Mesothelial cell of epicardium (in vitro differentiated cells): ENCODE measurements around the gene PSMG3. TPM values are rescaled to one million over a fixed set of nuclear protein-coding genes. Genes with fewer than 3 reads are reported as not detected.
A peak's percentile ranks its signal among the peaks of the same experiment; 100 is the strongest.

Source experiments
- DNase-seq, 2 experiments: peaks; one replicate each; pipeline ENCODE4 v3.0.0; 2021; ENCODE audit warnings: low spot score in 2 of 2; ENCODE audit not compliant: unreplicated experiment in 2 of 2
- H3K27ac Mint-ChIP-seq: 2 replicates; pipeline ENCODE4 v1.8.0; 2021; ENCODE audit warnings: mixed read lengths
- H3K27me3 Mint-ChIP-seq: 2 replicates; pipeline ENCODE4 v1.8.0; 2021; ENCODE audit warnings: low read depth, mixed read lengths
- H3K36me3 Mint-ChIP-seq: 2 replicates; pipeline ENCODE4 v1.8.0; 2021; ENCODE audit warnings: mixed read lengths
- H3K4me1 Mint-ChIP-seq: 2 replicates; pipeline ENCODE4 v1.8.0; 2021; ENCODE audit warnings: mixed read lengths
- H3K4me3 Mint-ChIP-seq: 2 replicates; pipeline ENCODE4 v1.8.0; 2021; ENCODE audit warnings: mild to moderate bottlenecking, moderate library complexity, mixed read lengths
- H3K9me3 Mint-ChIP-seq: 2 replicates; pipeline ENCODE4 v1.8.0; 2021; ENCODE audit warnings: mixed read lengths
- total RNA-seq: library from RNA; stranded (reverse); gene quantifications from 3 replicates; pipeline ENCODE4 v1.2.1, GENCODE V29; 2021
- TF ChIP-seq, protein P1 (sequence below): fragments of 200-600 bp; sonication (generic); IDR thresholded peaks from one replicate; pipeline ENCODE4 v1.5.0; 2021; ENCODE audit warnings: antibody characterized with exemption; ENCODE audit not compliant: unreplicated experiment

The PSMG3 gene
- total RNA-seq, 1 donor from 2014 or later, result 31.0 TPM

GRCh38 chr7:1576521-1577253, 6.9 kb upstream of the PSMG3 start:
- H3K4me1 Mint-ChIP-seq, result peaks cover 17% of the 10 kb centered on the region
- no peak overlapping the region for H3K27ac Mint-ChIP-seq
- no peaks in the 10 kb centered on the region for H3K27me3 Mint-ChIP-seq

DNA sequence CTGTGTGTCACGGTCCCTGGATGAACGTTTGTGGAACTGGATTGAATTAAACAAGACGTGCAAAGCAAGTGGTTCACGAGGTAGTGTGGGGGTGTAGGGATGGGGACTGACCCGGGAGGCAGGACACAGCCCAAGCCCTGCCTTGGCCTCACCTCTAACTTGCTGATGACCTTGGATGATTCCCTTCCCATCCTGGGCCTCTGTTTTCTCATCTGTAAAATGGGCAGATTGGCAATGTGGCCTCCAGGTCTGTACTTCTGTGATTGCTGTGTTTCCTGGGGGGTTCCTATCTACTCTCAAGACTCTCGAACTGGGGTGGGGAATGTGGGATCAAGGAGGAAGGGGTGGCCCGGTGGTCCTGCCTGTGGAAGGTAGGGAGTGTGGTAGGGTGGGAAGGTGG, 6.0 kb upstream of the PSMG3 start:
- TF ChIP-seq, protein P1, sequence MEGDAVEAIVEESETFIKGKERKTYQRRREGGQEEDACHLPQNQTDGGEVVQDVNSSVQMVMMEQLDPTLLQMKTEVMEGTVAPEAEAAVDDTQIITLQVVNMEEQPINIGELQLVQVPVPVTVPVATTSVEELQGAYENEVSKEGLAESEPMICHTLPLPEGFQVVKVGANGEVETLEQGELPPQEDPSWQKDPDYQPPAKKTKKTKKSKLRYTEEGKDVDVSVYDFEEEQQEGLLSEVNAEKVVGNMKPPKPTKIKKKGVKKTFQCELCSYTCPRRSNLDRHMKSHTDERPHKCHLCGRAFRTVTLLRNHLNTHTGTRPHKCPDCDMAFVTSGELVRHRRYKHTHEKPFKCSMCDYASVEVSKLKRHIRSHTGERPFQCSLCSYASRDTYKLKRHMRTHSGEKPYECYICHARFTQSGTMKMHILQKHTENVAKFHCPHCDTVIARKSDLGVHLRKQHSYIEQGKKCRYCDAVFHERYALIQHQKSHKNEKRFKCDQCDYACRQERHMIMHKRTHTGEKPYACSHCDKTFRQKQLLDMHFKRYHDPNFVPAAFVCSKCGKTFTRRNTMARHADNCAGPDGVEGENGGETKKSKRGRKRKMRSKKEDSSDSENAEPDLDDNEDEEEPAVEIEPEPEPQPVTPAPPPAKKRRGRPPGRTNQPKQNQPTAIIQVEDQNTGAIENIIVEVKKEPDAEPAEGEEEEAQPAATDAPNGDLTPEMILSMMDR, result no peak
- no peak for DNase-seq
- H3K4me1 Mint-ChIP-seq, result peaks cover 25% of the 10 kb centered on the region
- H3K27me3 Mint-ChIP-seq, result no peaks in the 10 kb centered on the region
- no peaks in the 10 kb centered on the region for H3K36me3 Mint-ChIP-seq
- H3K9me3 Mint-ChIP-seq, result no peaks in the 10 kb centered on the region
- H3K27ac Mint-ChIP-seq, result no peak overlapping the region
- no peak overlapping the region for H3K4me3 Mint-ChIP-seq

More at GRCh38 chr7:1576521-1577253, 6.9 kb upstream of the PSMG3 start:
- DNase-seq, result no peak
- TF ChIP-seq, protein P1, result no peak
- Mint-ChIP-seq H3K9me3 (no peaks in the 10 kb centered on the region), H3K36me3 (no peaks in the 10 kb centered on the region), H3K4me3 (no peak overlapping the region)

DNA sequence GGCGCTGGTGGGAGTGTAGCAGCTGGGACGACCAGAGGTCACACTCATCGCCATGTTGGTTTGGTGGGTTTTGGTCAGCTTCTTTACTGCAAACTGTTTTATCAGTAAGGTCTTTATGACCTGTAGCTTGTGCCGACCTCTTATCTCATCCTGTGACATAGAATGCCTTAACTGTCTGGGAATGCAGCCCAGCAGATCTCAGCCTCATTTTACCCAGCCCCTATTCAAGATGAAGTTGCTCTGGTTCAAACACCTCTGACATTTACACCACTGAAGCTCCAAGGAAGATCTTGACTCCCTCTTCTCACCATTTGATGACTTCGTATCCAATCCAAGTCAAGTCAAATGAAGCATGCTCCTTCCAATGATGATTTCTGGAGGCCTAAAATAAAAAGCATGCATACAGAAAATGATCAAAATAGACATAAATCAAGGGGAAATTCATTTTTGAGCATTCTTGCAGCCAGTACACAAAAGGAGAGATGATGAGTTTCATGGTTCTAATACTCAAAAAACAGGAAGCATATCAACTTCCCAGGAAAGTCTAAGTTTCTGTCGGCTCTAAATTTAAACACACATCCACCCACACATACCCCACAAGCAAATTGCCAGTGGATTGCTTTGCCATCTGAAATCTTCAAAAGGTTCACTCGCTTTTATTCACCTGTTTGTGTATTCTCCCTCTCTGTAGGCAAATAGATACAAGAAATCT, 2.4 kb upstream of the PSMG3 start:
- Mint-ChIP-seq H3K9me3 (no peaks in the 10 kb centered on the region), H3K27ac (peak overlapping the region; percentile 39), H3K27me3 (no peaks in the 10 kb centered on the region), H3K36me3 (peaks cover 2% of the 10 kb centered on the region), H3K4me3 (peak overlapping the region; percentile 83), H3K4me1 (peaks cover 30% of the 10 kb centered on the region)
- TF ChIP-seq, protein P1, result no peak
- no peak for DNase-seq

- no peak for DNase-seq
- Mint-ChIP-seq H3K36me3 (peaks cover 11% of the 10 kb centered on the region), H3K9me3 (no peaks in the 10 kb centered on the region), H3K27ac (peak overlapping the region; percentile 79), H3K27me3 (no peaks in the 10 kb centered on the region), H3K4me3 (peak overlapping the region; percentile 72), H3K4me1 (peaks cover 30% of the 10 kb centered on the region)
- TF ChIP-seq, protein P1, result no peak
These were observed 396 bp downstream of the PSMG3 start for GRCh38 chr7:1569440-1569832.

- Mint-ChIP-seq H3K36me3 (peaks cover 11% of the 10 kb centered on the region), H3K9me3 (no peaks in the 10 kb centered on the region), H3K4me3 (peak overlapping the region; percentile 72), H3K27me3 (no peaks in the 10 kb centered on the region), H3K4me1 (peaks cover 30% of the 10 kb centered on the region), H3K27ac (peak overlapping the region; percentile 79)
- TF ChIP-seq, protein P1, result no peak
- DNase-seq, result no peak
These were observed 816 bp downstream of the PSMG3 start for GRCh38 chr7:1569016-1569415.
